SK-N-SH treated with all-trans-retinoic acid at 6 μM for 48 hours (cell line): ENCODE results near the gene SPATS2.

Experiments used
- ATAC-seq: fragments of 200-7000 bp; cut with Tn5 transposase; 3 replicates; pipeline ENCODE4 v1.9.1; 2020; ENCODE audit warnings: mild to moderate bottlenecking, moderate library complexity
- ARNTL ChIP-seq: fragments of 450-650 bp; formaldehyde crosslinking; IDR thresholded peaks from 2 replicates; pipeline ENCODE4 v1.5.0; 2020; ENCODE audit warnings: low read depth, mild to moderate bottlenecking, moderate library complexity, borderline replicate concordance
- BACH2 ChIP-seq: fragments of 250-450 bp; sonication (Bioruptor Pico); IDR thresholded peaks from 2 replicates; pipeline ENCODE4 v1.9.0; 2021; ENCODE audit warnings: mild to moderate bottlenecking, borderline replicate concordance
- CREB5 ChIP-seq: fragments of 250-450 bp; sonication (Bioruptor Pico); IDR thresholded peaks from 2 replicates; pipeline ENCODE4 v1.5.1; 2020; ENCODE audit warnings: low read depth, mild to moderate bottlenecking, moderate library complexity
- CSDC2 ChIP-seq: fragments of 250-450 bp; sonication (Bioruptor Pico); IDR thresholded peaks from 2 replicates; pipeline ENCODE4 v1.5.0; 2020; ENCODE audit warnings: mild to moderate bottlenecking, moderate library complexity
- CSRNP3 ChIP-seq: fragments of 250-450 bp; sonication (Bioruptor Pico); IDR thresholded peaks from 2 replicates; pipeline ENCODE4 v1.5.1; 2021; ENCODE audit warnings: mild to moderate bottlenecking, moderate library complexity
- ESRRG ChIP-seq: fragments of 250-450 bp; sonication (Bioruptor Pico); IDR thresholded peaks from 2 replicates; pipeline ENCODE4 v1.6.1; 2021; ENCODE audit warnings: mild to moderate bottlenecking
- GLIS3 ChIP-seq: fragments of 250-450 bp; sonication (Bioruptor Pico); IDR thresholded peaks from 2 replicates; pipeline ENCODE4 v1.5.0; 2020; ENCODE audit warnings: mild to moderate bottlenecking, moderate library complexity
- ISL1 ChIP-seq: fragments of 250-450 bp; sonication (Bioruptor Pico); IDR thresholded peaks from 2 replicates; pipeline ENCODE4 v2.1.2; 2022; ENCODE audit warnings: mild to moderate bottlenecking, moderate library complexity
- PATZ1 ChIP-seq: fragments of 250-450 bp; sonication (Bioruptor Pico); IDR thresholded peaks from 2 replicates; pipeline ENCODE4 v1.8.0; 2020; ENCODE audit warnings: mild to moderate bottlenecking, moderate library complexity, borderline replicate concordance
- POU6F1 ChIP-seq: fragments of 250-450 bp; sonication (Bioruptor Pico); IDR thresholded peaks from 2 replicates; pipeline ENCODE4 v1.8.0; 2021; ENCODE audit warnings: low read depth, mild to moderate bottlenecking, moderate library complexity, borderline replicate concordance
- PPARA ChIP-seq: fragments of 250-450 bp; sonication (Bioruptor Pico); IDR thresholded peaks from 2 replicates; pipeline ENCODE4 v1.5.0; 2020; ENCODE audit warnings: mild to moderate bottlenecking, borderline replicate concordance
- RARB ChIP-seq: fragments of 250-450 bp; sonication (Bioruptor Pico); IDR thresholded peaks from 2 replicates; pipeline ENCODE4 v1.8.0; 2021; ENCODE audit warnings: mild to moderate bottlenecking, moderate library complexity
- SNAI2 ChIP-seq: fragments of 250-450 bp; sonication (Bioruptor Pico); IDR thresholded peaks from 2 replicates; pipeline ENCODE4 v1.5.0; 2020; ENCODE audit warnings: mild to moderate bottlenecking, moderate library complexity
- TCF4 ChIP-seq: fragments of 250-450 bp; sonication (Bioruptor Pico); IDR thresholded peaks from 2 replicates; pipeline ENCODE4 v1.8.0; 2021; ENCODE audit warnings: mild to moderate bottlenecking, moderate library complexity, borderline replicate concordance
- TOX ChIP-seq: fragments of 250-450 bp; sonication (Bioruptor Pico); IDR thresholded peaks from 2 replicates; pipeline ENCODE4 v1.8.0; 2021; ENCODE audit warnings: mild to moderate bottlenecking, moderate library complexity, borderline replicate concordance
- TSHZ2 ChIP-seq: fragments of 250-450 bp; sonication (Bioruptor Pico); IDR thresholded peaks from 2 replicates; pipeline ENCODE4 v1.5.0; 2020; ENCODE audit warnings: mild to moderate bottlenecking, moderate library complexity
- ZFP3 ChIP-seq: fragments of 250-450 bp; sonication (Bioruptor Pico); IDR thresholded peaks from 2 replicates; pipeline ENCODE4 v1.5.0; 2020; ENCODE audit warnings: mild to moderate bottlenecking, moderate library complexity
- ZNF565 ChIP-seq: fragments of 450-650 bp; formaldehyde crosslinking; conservative IDR thresholded peaks from 2 replicates; pipeline ENCODE4 v1.5.0; 2020; ENCODE audit warnings: low read depth, mild to moderate bottlenecking, moderate library complexity
- ZNF8 ChIP-seq: fragments of 450-650 bp; formaldehyde crosslinking; IDR thresholded peaks from 2 replicates; pipeline ENCODE4 v1.5.0; 2020; ENCODE audit warnings: mild to moderate bottlenecking, moderate library complexity

SPATS2 gene

GRCh38 chr12:49403971-49404450 lies 36.7 kb downstream of the SPATS2 start (continued):
- TF ChIP-seq POU6F1 (CRISPR knock-in tag) (no peak), PPARA (CRISPR knock-in tag) (no peak), CSDC2 (no peak), TOX (CRISPR knock-in tag) (no peak), RARB (CRISPR knock-in tag) (no peak), PATZ1 (CRISPR knock-in tag) (no peak), BACH2 (CRISPR knock-in tag) (no peak)

GRCh38 chr12:49404956-49405355 lies 37.7 kb downstream of the SPATS2 start:
- no peak for ATAC-seq
- TF ChIP-seq ZFP3 (CRISPR knock-in tag) (no peak), CSRNP3 (CRISPR knock-in tag) (no peak), CREB5 (CRISPR knock-in tag) (no peak), ESRRG (CRISPR knock-in tag) (no peak)
- TF ChIP-seq, all 23 proteins: peak for 0

GRCh38 chr12:49410818-49411217 lies 43.6 kb downstream of the SPATS2 start:
- ATAC-seq, result no peak
- no peak for TF ChIP-seq RARB (CRISPR knock-in tag)
- TF ChIP-seq ISL1 (CRISPR knock-in tag), result no peak
- no peak for TF ChIP-seq CSDC2
- no peak for TF ChIP-seq TOX (CRISPR knock-in tag)
- TF ChIP-seq BACH2 (CRISPR knock-in tag), result no peak
- no peak for TF ChIP-seq ESRRG (CRISPR knock-in tag)
- TF ChIP-seq ZNF8 (CRISPR knock-in tag), result no peak
- TF ChIP-seq GLIS3 (CRISPR knock-in tag), result no peak
- TF ChIP-seq, all 23 proteins: peak for 0

- TF ChIP-seq ZFP3 (CRISPR knock-in tag) (no peak), TCF4 (CRISPR knock-in tag) (no peak), CREB5 (CRISPR knock-in tag) (no peak), POU6F1 (CRISPR knock-in tag) (no peak), GLIS3 (CRISPR knock-in tag) (no peak), PPARA (CRISPR knock-in tag) (no peak), SNAI2 (CRISPR knock-in tag) (no peak), ZNF565 (CRISPR knock-in tag) (no peak), TSHZ2 (no peak), ESRRG (CRISPR knock-in tag) (no peak), RARB (CRISPR knock-in tag) (no peak), ISL1 (CRISPR knock-in tag) (no peak), ARNTL (CRISPR knock-in tag) (no peak)
- ATAC-seq, result no peak
Observed at GRCh38 chr12:49413010-49413409, 45.7 kb downstream of the SPATS2 start.
